ENCODE measurements around the gene TIRAP. TPM values are rescaled to one million over a fixed set of nuclear protein-coding genes. Genes with fewer than 3 reads are reported as not detected.

The TIRAP gene
- polyA plus RNA-seq, 6 donors from 2014 or later, result 4.9 to 11.2 (median 9.9) TPM

DNA sequence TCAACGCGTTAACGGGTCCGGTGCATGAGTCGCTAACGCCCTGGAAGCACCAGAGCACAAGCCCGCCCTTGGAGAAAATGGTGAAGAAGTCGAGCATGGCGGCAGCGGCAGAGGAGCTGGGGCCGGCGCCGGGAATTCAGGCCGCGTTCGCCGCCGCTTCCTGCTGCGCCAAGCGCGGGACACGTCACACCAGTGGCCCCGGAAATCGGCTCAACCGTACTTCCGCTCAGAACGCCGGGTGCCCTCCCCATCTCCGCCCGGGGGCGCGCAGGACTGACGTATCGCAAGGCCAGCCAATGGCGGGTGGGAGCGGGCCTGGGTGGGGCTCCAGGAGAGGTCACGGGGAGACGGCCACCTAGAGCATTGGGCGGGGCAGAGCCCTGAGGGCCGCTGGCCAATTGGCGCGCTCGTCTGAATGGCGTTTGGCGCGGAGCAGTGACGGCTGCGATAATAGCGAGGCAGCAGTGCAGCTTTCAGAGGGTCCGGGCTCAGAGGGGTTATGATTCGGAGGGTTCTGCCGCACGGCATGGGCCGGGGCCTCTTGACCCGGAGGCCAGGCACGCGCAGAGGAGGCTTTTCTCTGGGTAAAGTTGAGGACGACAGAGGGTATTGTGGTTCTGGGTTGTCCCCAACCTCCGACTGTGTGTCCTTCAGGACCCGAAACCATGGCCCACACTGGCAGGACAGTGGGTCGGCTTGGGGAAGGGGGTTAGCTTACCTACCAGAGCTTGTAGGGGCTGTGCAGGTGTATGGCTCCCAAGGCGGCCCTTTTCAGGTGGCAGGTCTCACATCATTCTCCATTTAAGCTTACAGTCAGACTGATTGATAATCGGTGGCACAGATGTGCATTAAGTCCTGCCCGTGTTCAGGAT lies 13.9 kb upstream of the TIRAP start, which contains the start of the genes FOXRED1 and SRPRA:
Gene FOXRED1, plus strand, starts transcription at position 447 of the 872 bp plus-strand sequence. Its CDS starts 53 bp downstream, at position 500.
Gene SRPRA, minus strand, starts transcription at position 188 of the 872 bp plus-strand sequence. Its CDS starts 91 bp downstream, at position 97.
- peak; percentile 95 to 96 for ATAC-seq (ENCODE audit: low read depth in 2 of 2)
- Mint-ChIP-seq H3K4me3 (peak within 1 kb of the TSS; percentile 98 to 100 (median 99)), H3K27me3 (no peaks in the 10 kb centered on the region), H3K4me1 (peaks cover 22 to 45% (median 31%) of the 10 kb centered on the region in 3 donors), H3K9me3 (no peaks in the 10 kb centered on the region), H3K27ac (peak within 1 kb of the TSS; percentile 99 to 100 (median 99)), H3K36me3 (peaks cover 16 to 18% of the 10 kb centered on the region in 2 donors)
- peak; percentile 100 for DNase-seq

DNA sequence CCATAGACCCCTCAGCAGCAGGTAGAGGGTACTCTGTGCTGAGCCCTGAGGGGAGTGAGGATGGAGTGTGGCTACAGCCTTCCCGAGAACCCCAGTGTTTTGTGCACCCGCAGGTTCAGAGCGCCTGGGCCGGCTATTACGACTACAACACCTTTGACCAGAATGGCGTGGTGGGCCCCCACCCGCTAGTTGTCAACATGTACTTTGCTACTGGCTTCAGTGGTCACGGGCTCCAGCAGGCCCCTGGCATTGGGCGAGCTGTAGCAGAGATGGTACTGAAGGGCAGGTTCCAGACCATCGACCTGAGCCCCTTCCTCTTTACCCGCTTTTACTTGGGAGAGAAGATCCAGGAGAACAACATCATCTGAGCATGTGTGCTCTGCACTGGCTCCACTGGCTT lies 5.6 kb upstream of the TIRAP start:
- H3K4me1 Mint-ChIP-seq, result peaks cover 26 to 31% (median 30%) of the 10 kb centered on the region in 3 donors
- H3K9me3 Mint-ChIP-seq, result peaks cover 0 to 4% (median 0%) of the 10 kb centered on the region in 7 donors
- H3K36me3 Mint-ChIP-seq, result peaks cover 3 to 17% of the 10 kb centered on the region in 2 donors
- ATAC-seq (ENCODE audit: low read depth in 2 of 2), result no peak
- no peak overlapping the region for H3K27ac Mint-ChIP-seq
- H3K4me3 Mint-ChIP-seq, result no peak overlapping the region
- H3K27me3 Mint-ChIP-seq, result no peaks in the 10 kb centered on the region
- no peak for DNase-seq

GRCh38 chr11:126277780-126278179 lies 5.1 kb upstream of the TIRAP start:
- peaks cover 3 to 17% of the 10 kb centered on the region in 2 donors for H3K36me3 Mint-ChIP-seq
- H3K4me1 Mint-ChIP-seq, result peaks cover 30 to 34% (median 33%) of the 10 kb centered on the region in 3 donors
- no peaks in the 10 kb centered on the region for H3K27me3 Mint-ChIP-seq
- no peak for ATAC-seq (ENCODE audit: low read depth in 2 of 2)
- DNase-seq, result no peak
- H3K9me3 Mint-ChIP-seq, result peaks cover 0 to 4% (median 0%) of the 10 kb centered on the region in 7 donors
- H3K27ac Mint-ChIP-seq, result peak overlapping the region in 1 of 6 donors; percentile 47
- H3K4me3 Mint-ChIP-seq, result no peak overlapping the region

DNA sequence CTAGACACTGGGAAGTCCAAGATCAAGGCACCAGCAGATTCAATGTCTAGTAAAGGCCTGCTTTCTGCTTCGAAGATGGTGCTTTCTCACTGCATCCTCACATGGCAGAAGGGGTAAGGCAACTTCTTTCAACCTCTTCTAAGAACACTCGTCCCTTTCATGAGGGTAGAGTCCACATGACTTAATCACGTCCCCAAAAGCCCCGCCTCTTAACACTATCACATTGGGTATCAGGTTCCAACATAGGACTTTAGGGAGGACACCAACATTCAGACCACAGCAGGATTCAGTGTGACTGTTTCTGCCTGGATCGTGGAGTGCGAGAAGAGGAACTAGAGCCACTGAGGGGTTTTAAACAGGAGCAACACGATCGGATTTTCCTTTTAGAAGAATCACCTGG lies 3.7 kb upstream of the TIRAP start:
- H3K27me3 Mint-ChIP-seq, result no peaks in the 10 kb centered on the region

DNA sequence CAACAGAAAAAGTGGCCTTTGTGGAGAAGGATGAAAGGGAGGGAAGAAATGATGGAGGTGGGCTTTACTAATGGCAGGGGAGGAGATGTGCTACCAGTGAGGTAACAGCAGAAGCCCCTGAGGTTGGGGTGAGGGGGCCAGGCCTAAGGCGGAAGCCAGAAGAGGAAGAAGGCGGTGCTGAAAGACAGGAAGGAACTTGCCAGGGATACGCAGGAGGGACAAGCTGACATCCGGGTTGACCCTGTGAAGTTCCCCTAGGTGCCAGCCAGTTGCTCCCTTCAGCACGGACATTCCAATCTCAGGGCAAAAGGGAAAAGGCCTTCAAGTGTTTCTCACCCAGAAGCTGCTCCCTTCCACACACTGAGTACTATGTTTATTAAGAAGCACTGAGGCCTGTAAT lies 2.3 kb upstream of the TIRAP start:
- Mint-ChIP-seq H3K4me1 (peaks cover 40 to 51% (median 48%) of the 10 kb centered on the region in 3 donors), H3K27me3 (no peaks in the 10 kb centered on the region), H3K9me3 (peaks cover 0 to 4% (median 0%) of the 10 kb centered on the region in 7 donors), H3K4me3 (peak overlapping the region in 6 of 8 donors; percentile 7 to 98 (median 40)), H3K27ac (peak overlapping the region in 4 of 6 donors; percentile 1 to 97 (median 30)), H3K36me3 (peaks cover 0 to 4% of the 10 kb centered on the region in 2 donors)
- DNase-seq (no peak), ATAC-seq (ENCODE audit: low read depth in 2 of 2) (no peak)

More for the DNA sequence above, 3.7 kb upstream of the TIRAP start:
- Mint-ChIP-seq H3K9me3 (peaks cover 0 to 4% (median 0%) of the 10 kb centered on the region in 7 donors), H3K36me3 (peaks cover 0 to 11% of the 10 kb centered on the region in 2 donors), H3K4me1 (peaks cover 37 to 43% (median 37%) of the 10 kb centered on the region in 3 donors), H3K4me3 (peak overlapping the region in 2 of 8 donors; percentile 23 to 98), H3K27ac (peak overlapping the region in 2 of 6 donors; percentile 47 to 85)
- no peak for DNase-seq
- ATAC-seq (ENCODE audit: low read depth in 2 of 2), result no peak

DNA sequence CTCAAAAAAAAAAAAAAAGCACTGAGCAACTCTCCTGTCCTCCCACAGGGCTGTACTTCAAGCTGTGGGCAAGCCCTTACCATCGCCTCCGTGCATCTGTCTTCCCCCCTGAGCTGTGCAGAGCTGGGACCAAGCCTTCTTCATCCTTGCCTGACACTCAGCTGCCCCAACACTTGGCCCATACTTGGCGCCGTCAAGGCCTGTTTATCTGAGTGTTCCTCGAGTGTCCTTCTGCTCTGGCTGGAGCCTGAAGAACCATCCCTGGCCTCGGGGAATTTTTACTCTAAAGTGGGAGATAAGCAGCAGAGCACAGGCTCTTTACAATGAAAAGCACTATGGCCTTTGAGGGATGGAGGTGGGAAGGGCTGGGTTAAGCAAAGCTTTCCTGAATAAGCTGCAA lies 1.6 kb upstream of the TIRAP start:
- Mint-ChIP-seq H3K9me3 (peaks cover 0 to 4% (median 0%) of the 10 kb centered on the region in 7 donors), H3K27ac (peak overlapping the region in 3 of 6 donors; percentile 84 to 97 (median 95)), H3K4me3 (peak overlapping the region in 5 of 8 donors; percentile 94 to 100 (median 98)), H3K27me3 (no peaks in the 10 kb centered on the region), H3K36me3 (no peaks in the 10 kb centered on the region), H3K4me1 (peaks cover 40 to 51% (median 48%) of the 10 kb centered on the region in 3 donors)
- no peak for ATAC-seq (ENCODE audit: low read depth in 2 of 2)
- DNase-seq, result no peak

DNA sequence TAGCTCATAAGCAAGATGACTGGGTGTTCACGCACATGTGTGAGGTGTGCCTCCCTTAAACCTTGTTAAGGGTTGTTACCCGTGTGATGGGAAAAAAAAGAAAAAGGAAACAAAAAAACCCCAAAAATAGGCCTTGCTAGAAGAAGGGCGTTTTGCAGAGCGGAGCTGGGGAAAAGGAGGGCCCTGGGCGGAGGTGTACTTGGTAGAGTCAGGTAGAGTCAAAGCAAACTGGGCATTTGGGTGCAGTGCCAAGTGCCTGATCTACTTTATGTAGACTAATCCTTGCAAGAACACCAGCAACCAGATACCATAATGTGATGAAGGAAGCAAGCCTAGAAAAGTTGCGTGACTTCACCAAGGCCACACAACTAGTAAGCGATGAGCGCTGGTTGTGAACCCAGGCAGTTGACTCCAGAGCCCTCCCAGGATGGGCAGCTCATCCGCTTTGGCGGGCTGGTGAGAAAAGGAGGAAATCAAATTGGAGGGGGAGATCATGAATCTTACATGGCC lies 1.2 kb upstream of the TIRAP start:
- Mint-ChIP-seq H3K36me3 (no peaks in the 10 kb centered on the region), H3K4me1 (peaks cover 41 to 51% (median 49%) of the 10 kb centered on the region in 3 donors), H3K27ac (peak overlapping the region in 5 of 6 donors; percentile 57 to 97 (median 95)), H3K4me3 (peak overlapping the region; percentile 93 to 100 (median 97)), H3K27me3 (no peaks in the 10 kb centered on the region), H3K9me3 (peaks cover 0 to 4% (median 0%) of the 10 kb centered on the region in 7 donors)
- ATAC-seq (ENCODE audit: low read depth in 2 of 2), result no peak
- no peak for DNase-seq

DNA sequence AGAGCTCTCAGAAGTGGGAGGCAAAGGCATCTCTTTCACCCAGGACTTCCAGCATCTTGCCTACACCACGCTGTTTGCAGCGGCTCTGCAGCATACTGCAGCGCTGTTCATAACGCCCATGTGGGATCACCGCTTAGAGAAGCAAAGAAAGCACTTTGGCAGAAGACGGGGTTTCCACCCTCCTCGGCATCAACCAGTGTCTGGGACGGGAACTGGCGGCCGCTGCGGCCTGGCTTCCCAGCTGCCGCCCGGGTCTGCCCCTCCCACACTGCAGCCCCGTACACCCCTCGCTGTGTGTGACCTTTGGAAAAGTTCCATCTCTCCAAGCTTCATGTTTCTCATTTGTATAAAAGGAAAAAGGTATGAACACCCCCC lies 545 bp upstream of the TIRAP start:
- Mint-ChIP-seq H3K4me1 (peaks cover 44 to 53% (median 51%) of the 10 kb centered on the region in 3 donors), H3K27ac (peak overlapping the region; percentile 85 to 97 (median 95)), H3K36me3 (no peaks in the 10 kb centered on the region), H3K4me3 (peak overlapping the region; percentile 93 to 100 (median 97)), H3K9me3 (peaks cover 0 to 4% (median 0%) of the 10 kb centered on the region in 7 donors), H3K27me3 (no peaks in the 10 kb centered on the region)
- ATAC-seq (ENCODE audit: low read depth in 2 of 2) (peak; percentile 51 to 52), DNase-seq (peak; percentile 32)

- Mint-ChIP-seq H3K36me3 (no peaks in the 10 kb centered on the region), H3K4me1 (peaks cover 38 to 49% (median 46%) of the 10 kb centered on the region in 3 donors), H3K9me3 (no peaks in the 10 kb centered on the region), H3K4me3 (peak overlapping the region in 7 of 8 donors; percentile 55 to 100 (median 75)), H3K27ac (peak overlapping the region in 2 of 6 donors; percentile 33 to 36), H3K27me3 (no peaks in the 10 kb centered on the region)
- ATAC-seq (ENCODE audit: low read depth in 2 of 2), result no peak
- DNase-seq, result no peak
Measured at GRCh38 chr11:126284829-126285228, 1.9 kb downstream of the TIRAP start.

DNA sequence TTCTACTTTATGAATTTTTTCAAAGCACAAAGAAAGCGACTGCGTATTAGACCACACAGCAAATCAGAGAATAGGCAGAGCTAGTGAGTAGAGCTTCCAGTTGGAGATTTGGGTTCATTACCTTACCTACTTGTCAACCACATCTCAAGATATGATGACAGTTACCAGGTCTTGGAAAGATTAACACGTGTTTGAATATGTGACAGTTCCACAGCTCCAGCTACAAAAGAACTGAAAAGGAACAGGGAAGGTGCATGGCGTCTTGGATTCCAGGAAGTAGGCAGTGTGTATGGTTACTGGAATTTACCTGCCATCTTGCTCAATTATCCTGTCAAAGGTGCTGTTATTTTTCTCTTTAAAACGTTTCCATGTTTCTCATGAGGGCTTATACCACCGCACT lies 5.3 kb downstream of the TIRAP start:
- DNase-seq (no peak), ATAC-seq (ENCODE audit: low read depth in 2 of 2) (no peak)
- Mint-ChIP-seq H3K36me3 (peaks cover 0 to 3% of the 10 kb centered on the region in 2 donors), H3K27ac (no peak overlapping the region), H3K27me3 (no peaks in the 10 kb centered on the region), H3K9me3 (no peaks in the 10 kb centered on the region), H3K4me3 (no peak overlapping the region), H3K4me1 (peaks cover 14 to 27% (median 22%) of the 10 kb centered on the region in 3 donors)

DNA sequence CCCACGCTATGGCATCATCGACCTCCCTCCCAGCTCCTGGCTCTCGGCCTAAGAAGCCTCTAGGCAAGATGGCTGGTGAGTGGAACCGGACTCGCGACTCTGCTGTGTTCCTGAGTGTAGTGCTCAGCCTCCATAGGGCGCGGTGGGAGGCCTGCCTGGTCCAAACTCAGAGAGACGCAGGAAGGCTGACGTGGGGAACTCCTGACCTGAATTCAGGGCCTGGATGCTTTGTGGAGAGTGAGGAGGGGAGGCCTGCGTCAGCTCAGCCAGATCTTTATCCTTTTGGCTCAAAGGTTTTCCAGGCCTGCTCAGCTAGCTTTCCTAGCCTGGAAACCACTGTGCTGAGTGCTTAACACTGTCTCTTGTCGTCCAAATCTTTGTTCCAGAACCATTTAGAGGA lies 8.0 kb downstream of the TIRAP start:
- Mint-ChIP-seq H3K27me3 (no peaks in the 10 kb centered on the region), H3K27ac (no peak overlapping the region), H3K9me3 (no peaks in the 10 kb centered on the region), H3K4me3 (no peak overlapping the region), H3K36me3 (peaks cover 3 to 11% of the 10 kb centered on the region in 2 donors), H3K4me1 (peaks cover 14 to 16% (median 14%) of the 10 kb centered on the region in 3 donors)
- ATAC-seq (ENCODE audit: low read depth in 2 of 2) (no peak), DNase-seq (no peak)

DNA sequence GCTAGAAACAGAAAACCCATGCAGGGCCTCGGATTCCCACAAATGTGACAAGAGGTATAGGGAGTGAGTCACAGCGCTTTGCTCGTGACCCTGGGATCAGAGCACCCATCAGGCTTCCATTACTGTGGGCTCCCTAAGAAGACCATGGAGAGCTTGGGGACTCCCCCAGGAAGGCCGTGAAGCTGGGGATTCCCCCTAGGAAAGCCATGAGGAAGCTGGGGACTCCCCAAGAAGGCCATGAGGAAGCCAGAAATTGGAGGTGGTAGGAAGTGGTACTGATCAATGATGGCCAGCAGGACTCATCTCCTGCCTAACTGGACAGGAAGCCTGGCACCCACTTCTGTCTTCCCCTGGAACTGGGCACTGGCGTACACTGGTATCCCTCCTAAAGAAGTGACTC lies 10.8 kb downstream of the TIRAP start:
- peaks cover 3 to 11% of the 10 kb centered on the region in 2 donors for H3K36me3 Mint-ChIP-seq

GRCh38 chr11:126297004-126297403 lies 14.1 kb downstream of the TIRAP start:
- ATAC-seq (ENCODE audit: low read depth in 2 of 2) (no peak), DNase-seq (no peak)
- Mint-ChIP-seq H3K9me3 (no peaks in the 10 kb centered on the region), H3K4me3 (no peak overlapping the region), H3K4me1 (peaks cover 9 to 25% (median 14%) of the 10 kb centered on the region in 3 donors), H3K27me3 (no peaks in the 10 kb centered on the region), H3K27ac (peak overlapping the region in 1 of 6 donors; percentile 29), H3K36me3 (peaks cover 3 to 11% of the 10 kb centered on the region in 2 donors)

More for the DNA sequence above, 10.8 kb downstream of the TIRAP start:
- Mint-ChIP-seq H3K27ac (peak overlapping the region in 3 of 6 donors; percentile 6 to 71 (median 38)), H3K27me3 (no peaks in the 10 kb centered on the region), H3K4me3 (no peak overlapping the region), H3K9me3 (no peaks in the 10 kb centered on the region), H3K4me1 (peaks cover 9 to 25% (median 14%) of the 10 kb centered on the region in 3 donors)
- ATAC-seq (ENCODE audit: low read depth in 2 of 2) (no peak), DNase-seq (no peak)
